IMR-90 (cell line): ENCODE data around the gene SPAG16.

Experiments used
- MAZ ChIP-seq: IDR thresholded peaks from 2 replicates; pipeline ENCODE4 v1.6.1; 2012; ENCODE audit warnings: low read depth, mild to moderate bottlenecking, low read length, improper control_type of control experiment, moderate library complexity, borderline replicate concordance
- MXI1 ChIP-seq: IDR thresholded peaks from 2 replicates; pipeline ENCODE4 v1.6.1; 2012; ENCODE audit warnings: low read depth, mild to moderate bottlenecking, low read length, moderate library complexity, borderline replicate concordance

GRCh38 chr2:213914510-213914909 is 630.2 kb downstream of the SPAG16 start:
- TF ChIP-seq MXI1 = no peak
- no peak for TF ChIP-seq MAZ
